K562 (cell line): Measurements from ENCODE around the gene DCXR. TPM values are rescaled to one million over a fixed set of nuclear protein-coding genes. Genes with fewer than 3 reads are reported as not detected.

ENCODE experiments used
- CREB1 ChIP-seq, 2 experiments: sonication (generic) in 1 of 2; formaldehyde crosslinking in 1 of 2; IDR thresholded peaks; 2 replicates each; pipeline versions ENCODE4 v1.6.1 to v1.8.0; 2012 to 2022; ENCODE audit warnings: inconsistent platforms in 1 of 2, mild to moderate bottlenecking in 1 of 2, missing genetic modification reagents in 1 of 2, moderate library complexity in 1 of 2
- CREBBP ChIP-seq: IDR thresholded peaks from one replicate; pipeline ENCODE4 v1.6.1; 2012; ENCODE audit warnings: low read depth, mild to moderate bottlenecking, control low read depth, inconsistent platforms, low read length
- DLX4 ChIP-seq: fragments of 250-450 bp; sonication (Bioruptor Pico); IDR thresholded peaks from 2 replicates; pipeline ENCODE4 v1.6.1; 2021; ENCODE audit warnings: mild to moderate bottlenecking
- ETV1 ChIP-seq: fragments of 450-650 bp; conservative IDR thresholded peaks from 2 replicates; pipeline ENCODE4 v1.6.1; 2016; ENCODE audit warnings: missing genetic modification characterization, control low read depth, low read depth, missing compliant biosample characterization
- HBP1 ChIP-seq: fragments of 450-650 bp; formaldehyde crosslinking; IDR thresholded peaks from 2 replicates; pipeline ENCODE4 v1.4.0; 2022; ENCODE audit warnings: missing genetic modification characterization
- HMG20A ChIP-seq: fragments of 450-650 bp; formaldehyde crosslinking; conservative IDR thresholded peaks from 2 replicates; pipeline ENCODE4 v1.4.0; 2020; ENCODE audit warnings: mild to moderate bottlenecking, mixed read lengths
- LCOR ChIP-seq: sonication (generic); formaldehyde crosslinking; IDR thresholded peaks from 2 replicates; pipeline ENCODE4 v1.8.0; 2022; ENCODE audit warnings: mild to moderate bottlenecking, missing genetic modification reagents
- MCM3 ChIP-seq: fragments of 450-650 bp; IDR thresholded peaks from 2 replicates; pipeline ENCODE4 v1.6.1; 2016
- MNT ChIP-seq, 2 experiments: fragments of 450-650 bp; conservative IDR thresholded peaks; 2 replicates each; pipeline ENCODE4 v1.6.1; 2017; ENCODE audit warnings: mild to moderate bottlenecking in 2 of 2, moderate library complexity in 2 of 2
- NFE2 ChIP-seq: IDR thresholded peaks from 2 replicates; pipeline ENCODE4 v1.6.1; 2014; ENCODE audit warnings: antibody characterized with exemption, low read depth
- NFYB ChIP-seq: IDR thresholded peaks from 2 replicates; pipeline ENCODE4 v1.6.1; 2011; ENCODE audit warnings: mild to moderate bottlenecking, moderate library complexity; ENCODE audit not compliant: insufficient read length; ENCODE audit errors: extremely low read depth
- POLR2B ChIP-seq: fragments of 450-650 bp; IDR thresholded peaks from 2 replicates; pipeline ENCODE4 v1.6.1; 2018; ENCODE audit warnings: low read depth; ENCODE audit not compliant: partially characterized antibody
- RAD51 ChIP-seq: fragments of 450-650 bp; IDR thresholded peaks from 2 replicates; pipeline ENCODE4 v1.7.1; 2016; ENCODE audit warnings: low read depth, mild to moderate bottlenecking, borderline replicate concordance
- SMARCB1 ChIP-seq: IDR thresholded peaks from 2 replicates; pipeline ENCODE4 v1.6.1; 2011; ENCODE audit warnings: improper control_type of control experiment, low read depth; ENCODE audit not compliant: insufficient read length
- TSC22D4 ChIP-seq: fragments of 450-650 bp; IDR thresholded peaks from 2 replicates; pipeline ENCODE4 v1.6.1; 2016; ENCODE audit warnings: missing genetic modification characterization, missing biosample characterization, control low read depth
- TSHZ1 ChIP-seq: fragments of 250-450 bp; sonication (Bioruptor Pico); IDR thresholded peaks from 2 replicates; pipeline ENCODE4 v1.4.0; 2020; ENCODE audit warnings: mild to moderate bottlenecking, moderate library complexity
- ZHX1 ChIP-seq: fragments of 150-350 bp; conservative IDR thresholded peaks from 2 replicates; pipeline ENCODE4 v1.6.1; 2014; ENCODE audit warnings: low read length
- ZNF311 ChIP-seq: fragments of 250-450 bp; sonication (Bioruptor Pico); IDR thresholded peaks from 2 replicates; pipeline ENCODE4 v1.4.0; 2020; ENCODE audit warnings: mild to moderate bottlenecking, moderate library complexity
- ZNF354B ChIP-seq: fragments of 250-450 bp; sonication (Bioruptor Pico); IDR thresholded peaks from 2 replicates; pipeline ENCODE4 v1.4.0; 2020
- ZNF778 ChIP-seq: fragments of 450-650 bp; formaldehyde crosslinking; IDR thresholded peaks from 2 replicates; pipeline ENCODE4 v1.4.0; 2020; ENCODE audit warnings: mild to moderate bottlenecking, moderate library complexity
- polyA plus RNA-seq, 8 experiments: library from polyadenylated mRNA; depleted of rRNA in 4 of 8; stranded (reverse) in 5 of 8; unstranded in 3 of 8; fragments of >200 nt; fragmentation: Nextera tagmentation in 2 of 8; fragmentation: Illumina TruSeq in 1 of 8; extraction: Ambion mirVana in 2 of 8; extraction: Trizol in 1 of 8; gene quantifications; 2 replicates each; pipeline versions ENCODE4 v1.2.1 to v1.2.3, GENCODE V29; 2011 to 2014; ENCODE audit warnings: inconsistent platforms in 1 of 8, missing spikeins in 1 of 8
- total RNA-seq, 7 experiments: library from RNA; depleted of rRNA in 6 of 7; stranded (reverse); fragments of >200 nt in 6 of 7; fragmentation: Illumina TruSeq in 2 of 7; extraction: Trizol in 2 of 7; gene quantifications; 2 replicates each; pipeline versions ENCODE4 v1.2.1 to v1.2.3, GENCODE V29; 2011 to 2021; ENCODE audit warnings: low replicate concordance in 1 of 7

Gene DCXR
- total and polyA plus RNA-seq, 9 of the 15 experiments (the other 6 are each of a cell fraction or from before 2014, with no cell fraction given): 21.3 to 274 (median 156) TPM

GRCh38 chr17:82021900-82022309, 15.6 kb downstream of the DCXR start (continued):
- TF ChIP-seq TSHZ1 (CRISPR knock-in tag) (no peak), ZNF778 (CRISPR knock-in tag) (no peak), LCOR (CRISPR knock-in tag) (peak; percentile 34; the same call in 1 of the 2 replicates), MNT (conservative IDR thresholded peaks at IDR 0.05) (peak in 1 of 2 experiments; percentile 37; a peak in 2 of 4 replicates), TSC22D4 (tag) (no peak), MCM3 (no peak), SMARCB1 (no peak), CREBBP (no peak), RAD51 (no peak), ETV1 (tag) (no peak), ZNF311 (CRISPR knock-in tag) (no peak), ZHX1 (no peak), NFE2 (peak; percentile 55; the same call in 1 of the 2 replicates), HMG20A (CRISPR knock-in tag) (no peak), DLX4 (no peak), POLR2B (no peak), NFYB (no peak), ZNF354B (CRISPR knock-in tag) (no peak), CREB1 (IDR thresholded peaks at IDR 0.05) (no peak), CREB1 (CRISPR knock-in tag; IDR thresholded peaks at IDR 0.05) (0 out of 2 replicates have a peak, but pooled peaks have one; percentile 37), HBP1 (no peak)
